ENCODE measurements around the gene SLC13A3.

Gene SLC13A3

GRCh38 chr20:46564241-46564957, 86.9 kb downstream of the SLC13A3 start:
- Histone ChIP-seq H3K4me3 (ENCODE audit: low read length) (no peak overlapping the region), H3K27me3 (ENCODE audit: insufficient read depth, low read length) (no peaks in the 10 kb centered on the region), H3K9me3 (ENCODE audit: low read length) (no peaks in the 10 kb centered on the region), H3K36me3 (ENCODE audit: insufficient read depth, low read length) (no peaks in the 10 kb centered on the region), H3K4me1 (ENCODE audit: insufficient read depth, low read length) (peaks cover 26% of the 10 kb centered on the region), H2AFZ (ENCODE audit: low read depth, low read length) (no peak overlapping the region)

DNA sequence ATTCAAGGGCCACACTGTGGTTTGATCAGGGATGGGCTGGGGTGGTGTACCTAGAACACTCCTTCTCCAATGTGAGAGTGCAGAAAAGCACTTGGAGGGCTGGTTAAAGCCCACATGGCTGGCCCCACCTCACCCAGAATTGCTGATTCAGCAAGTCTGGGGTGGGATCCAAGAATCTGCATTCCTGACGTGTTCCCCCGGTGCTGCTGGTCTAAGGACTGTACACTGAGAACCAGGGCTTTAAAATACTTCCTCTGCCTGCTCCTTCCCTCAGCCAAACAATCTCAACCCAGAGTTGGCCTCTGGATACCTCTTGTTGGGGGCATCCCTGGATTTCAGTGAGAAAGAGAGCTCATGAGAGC, 87.4 kb downstream of the SLC13A3 start:
- no peak overlapping the region for H3K4me3 ChIP-seq (ENCODE audit: low read length)
- no peaks in the 10 kb centered on the region for H3K9me3 ChIP-seq (ENCODE audit: low read length)
- H2AFZ ChIP-seq (ENCODE audit: low read depth, low read length), result no peak overlapping the region
- peaks cover 27% of the 10 kb centered on the region for H3K4me1 ChIP-seq (ENCODE audit: insufficient read depth, low read length)
- H3K36me3 ChIP-seq (ENCODE audit: insufficient read depth, low read length), result no peaks in the 10 kb centered on the region
- H3K27me3 ChIP-seq (ENCODE audit: insufficient read depth, low read length), result no peaks in the 10 kb centered on the region

- peak overlapping the region; percentile 46 for H3K4me3 ChIP-seq (ENCODE audit: low read length)
- no peaks in the 10 kb centered on the region for H3K9me3 ChIP-seq (ENCODE audit: low read length)
- no peaks in the 10 kb centered on the region for H3K36me3 ChIP-seq (ENCODE audit: insufficient read depth, low read length)
- H3K27me3 ChIP-seq (ENCODE audit: insufficient read depth, low read length), result no peaks in the 10 kb centered on the region
- peak overlapping the region; percentile 60 for H2AFZ ChIP-seq (ENCODE audit: low read depth, low read length)
- peaks cover 26% of the 10 kb centered on the region for H3K4me1 ChIP-seq (ENCODE audit: insufficient read depth, low read length)
Observed at GRCh38 chr20:46563170-46563859, 87.9 kb downstream of the SLC13A3 start.

GRCh38 chr20:46562373-46563169, 88.7 kb downstream of the SLC13A3 start:
- H3K9me3 ChIP-seq (ENCODE audit: low read length), result no peaks in the 10 kb centered on the region
- H3K4me3 ChIP-seq (ENCODE audit: low read length), result peak overlapping the region; percentile 46
- no peaks in the 10 kb centered on the region for H3K27me3 ChIP-seq (ENCODE audit: insufficient read depth, low read length)
- peaks cover 26% of the 10 kb centered on the region for H3K4me1 ChIP-seq (ENCODE audit: insufficient read depth, low read length)
- H2AFZ ChIP-seq (ENCODE audit: low read depth, low read length), result peak overlapping the region; percentile 60
- no peaks in the 10 kb centered on the region for H3K36me3 ChIP-seq (ENCODE audit: insufficient read depth, low read length)

DNA sequence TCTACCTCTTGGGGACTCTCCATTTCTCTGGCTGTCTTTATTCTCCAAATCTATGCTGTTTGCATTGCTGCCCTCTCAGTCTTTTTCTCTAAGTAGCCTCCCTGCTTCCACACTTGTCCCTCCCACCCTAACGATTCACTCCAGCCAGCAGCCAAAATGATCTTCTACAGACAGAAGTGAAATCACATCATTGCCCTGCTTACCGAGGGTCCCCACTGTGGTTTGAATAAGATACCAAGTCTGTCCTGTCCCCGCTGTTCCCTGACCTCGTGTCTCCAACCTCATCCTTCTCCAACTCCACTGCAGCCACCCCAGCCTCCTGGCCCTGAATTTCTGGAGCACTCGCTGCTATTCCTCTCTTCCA, 89.3 kb downstream of the SLC13A3 start:
- peak overlapping the region; percentile 60 for H2AFZ ChIP-seq (ENCODE audit: low read depth, low read length)
- H3K36me3 ChIP-seq (ENCODE audit: insufficient read depth, low read length), result no peaks in the 10 kb centered on the region
- no peaks in the 10 kb centered on the region for H3K9me3 ChIP-seq (ENCODE audit: low read length)
- H3K4me1 ChIP-seq (ENCODE audit: insufficient read depth, low read length), result peaks cover 26% of the 10 kb centered on the region
- peak overlapping the region; percentile 46 for H3K4me3 ChIP-seq (ENCODE audit: low read length)
- H3K27me3 ChIP-seq (ENCODE audit: insufficient read depth, low read length), result no peaks in the 10 kb centered on the region

GRCh38 chr20:46559685-46560440, 91.4 kb downstream of the SLC13A3 start:
- no peaks in the 10 kb centered on the region for H3K27me3 ChIP-seq (ENCODE audit: insufficient read depth, low read length)
- H3K36me3 ChIP-seq (ENCODE audit: insufficient read depth, low read length), result no peaks in the 10 kb centered on the region
- peaks cover 29% of the 10 kb centered on the region for H3K4me1 ChIP-seq (ENCODE audit: insufficient read depth, low read length)

GRCh38 chr20:46559001-46559400, 92.3 kb downstream of the SLC13A3 start:
- no peaks in the 10 kb centered on the region for H3K36me3 ChIP-seq (ENCODE audit: insufficient read depth, low read length)
- no peaks in the 10 kb centered on the region for H3K9me3 ChIP-seq (ENCODE audit: low read length)
- no peaks in the 10 kb centered on the region for H3K27me3 ChIP-seq (ENCODE audit: insufficient read depth, low read length)
- H2AFZ ChIP-seq (ENCODE audit: low read depth, low read length), result no peak overlapping the region
- H3K4me3 ChIP-seq (ENCODE audit: low read length), result no peak overlapping the region
- peaks cover 36% of the 10 kb centered on the region for H3K4me1 ChIP-seq (ENCODE audit: insufficient read depth, low read length)

More at GRCh38 chr20:46559685-46560440, 91.4 kb downstream of the SLC13A3 start:
- Histone ChIP-seq H3K4me3 (ENCODE audit: low read length) (no peak overlapping the region), H3K9me3 (ENCODE audit: low read length) (no peaks in the 10 kb centered on the region), H2AFZ (ENCODE audit: low read depth, low read length) (no peak overlapping the region)

GRCh38 chr20:46558511-46558959, 92.7 kb downstream of the SLC13A3 start:
- no peaks in the 10 kb centered on the region for H3K9me3 ChIP-seq (ENCODE audit: low read length)
- H3K4me1 ChIP-seq (ENCODE audit: insufficient read depth, low read length), result peaks cover 32% of the 10 kb centered on the region
- no peak overlapping the region for H3K4me3 ChIP-seq (ENCODE audit: low read length)
- no peak overlapping the region for H2AFZ ChIP-seq (ENCODE audit: low read depth, low read length)
- no peaks in the 10 kb centered on the region for H3K27me3 ChIP-seq (ENCODE audit: insufficient read depth, low read length)
- H3K36me3 ChIP-seq (ENCODE audit: insufficient read depth, low read length), result no peaks in the 10 kb centered on the region

DNA sequence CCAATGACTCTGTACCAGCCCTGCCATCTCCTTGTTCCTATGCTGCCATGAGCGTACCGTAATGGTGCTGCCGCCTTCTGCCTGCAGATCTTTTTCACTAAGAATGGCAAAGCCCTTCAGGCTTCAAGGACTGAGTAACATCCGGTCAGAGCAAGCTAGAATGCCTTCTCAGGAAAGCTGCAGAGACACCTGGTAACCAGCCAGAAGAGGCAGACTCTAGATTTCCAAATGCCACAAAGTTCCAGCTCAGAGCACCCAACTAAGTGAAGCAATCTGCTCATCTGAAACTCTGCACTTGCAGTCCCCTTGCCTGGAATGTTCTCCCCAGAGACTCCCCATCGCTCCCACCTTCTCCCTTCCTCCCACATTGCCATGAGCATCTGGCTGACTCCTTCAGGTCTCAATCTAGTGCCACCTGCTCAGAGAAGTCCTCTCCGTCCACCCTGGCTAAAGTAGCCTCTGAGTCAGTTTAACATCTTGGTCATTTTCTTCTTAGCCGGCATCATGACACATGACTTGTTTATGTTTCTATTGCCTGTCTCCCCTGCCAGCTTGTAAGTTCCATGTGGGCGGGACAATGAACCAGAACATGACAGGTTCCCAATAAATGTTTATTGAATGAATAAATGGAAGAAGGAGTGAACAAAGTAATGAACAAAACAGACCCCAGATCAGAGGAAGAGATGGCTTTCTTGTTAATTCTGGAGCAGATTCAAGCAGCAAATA, 93.9 kb downstream of the SLC13A3 start:
- H3K27me3 ChIP-seq (ENCODE audit: insufficient read depth, low read length), result no peaks in the 10 kb centered on the region
- no peaks in the 10 kb centered on the region for H3K9me3 ChIP-seq (ENCODE audit: low read length)
- no peak overlapping the region for H3K4me3 ChIP-seq (ENCODE audit: low read length)
- H3K4me1 ChIP-seq (ENCODE audit: insufficient read depth, low read length), result peaks cover 30% of the 10 kb centered on the region
- no peak overlapping the region for H2AFZ ChIP-seq (ENCODE audit: low read depth, low read length)
- H3K36me3 ChIP-seq (ENCODE audit: insufficient read depth, low read length), result no peaks in the 10 kb centered on the region

- no peak overlapping the region for H3K4me3 ChIP-seq (ENCODE audit: low read length)
- H3K4me1 ChIP-seq (ENCODE audit: insufficient read depth, low read length), result peaks cover 33% of the 10 kb centered on the region
- no peaks in the 10 kb centered on the region for H3K9me3 ChIP-seq (ENCODE audit: low read length)
- no peaks in the 10 kb centered on the region for H3K36me3 ChIP-seq (ENCODE audit: insufficient read depth, low read length)
- no peak overlapping the region for H2AFZ ChIP-seq (ENCODE audit: low read depth, low read length)
- no peaks in the 10 kb centered on the region for H3K27me3 ChIP-seq (ENCODE audit: insufficient read depth, low read length)
Observed at GRCh38 chr20:46555370-46555956, 95.8 kb downstream of the SLC13A3 start.

DNA sequence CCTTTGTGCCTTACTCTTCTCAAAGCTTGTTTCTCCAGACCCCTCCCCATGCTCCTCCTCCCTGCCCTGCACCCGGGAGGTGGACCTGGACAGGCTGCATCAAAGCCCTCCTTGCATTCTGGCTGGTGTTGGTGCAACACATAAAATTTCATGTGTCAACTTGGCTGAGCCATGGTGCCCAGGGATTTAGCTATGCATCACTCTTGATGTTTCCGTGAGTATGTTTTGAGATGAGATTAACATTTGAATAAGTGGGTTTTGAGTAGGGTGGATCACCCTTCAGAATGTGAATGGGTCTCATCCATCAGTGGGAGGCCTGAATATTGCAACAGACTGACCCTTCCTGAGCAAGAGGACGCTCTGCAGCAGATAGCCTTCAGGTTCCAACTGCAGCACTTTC, 96.4 kb downstream of the SLC13A3 start:
- Histone ChIP-seq H3K36me3 (ENCODE audit: insufficient read depth, low read length) (no peaks in the 10 kb centered on the region), H2AFZ (ENCODE audit: low read depth, low read length) (no peak overlapping the region), H3K9me3 (ENCODE audit: low read length) (no peaks in the 10 kb centered on the region), H3K4me1 (ENCODE audit: insufficient read depth, low read length) (peaks cover 33% of the 10 kb centered on the region), H3K27me3 (ENCODE audit: insufficient read depth, low read length) (no peaks in the 10 kb centered on the region), H3K4me3 (ENCODE audit: low read length) (no peak overlapping the region)

GRCh38 chr20:46553926-46554325, 97.3 kb downstream of the SLC13A3 start:
- Histone ChIP-seq H3K36me3 (ENCODE audit: insufficient read depth, low read length) (no peaks in the 10 kb centered on the region), H3K9me3 (ENCODE audit: low read length) (no peaks in the 10 kb centered on the region), H3K4me1 (ENCODE audit: insufficient read depth, low read length) (peaks cover 32% of the 10 kb centered on the region), H3K4me3 (ENCODE audit: low read length) (no peak overlapping the region), H3K27me3 (ENCODE audit: insufficient read depth, low read length) (no peaks in the 10 kb centered on the region), H2AFZ (ENCODE audit: low read depth, low read length) (no peak overlapping the region)
